ENCODE measurements around the gene LRP1B.
A peak's percentile ranks its signal among the peaks of the same experiment; 100 is the strongest.

LRP1B gene

DNA sequence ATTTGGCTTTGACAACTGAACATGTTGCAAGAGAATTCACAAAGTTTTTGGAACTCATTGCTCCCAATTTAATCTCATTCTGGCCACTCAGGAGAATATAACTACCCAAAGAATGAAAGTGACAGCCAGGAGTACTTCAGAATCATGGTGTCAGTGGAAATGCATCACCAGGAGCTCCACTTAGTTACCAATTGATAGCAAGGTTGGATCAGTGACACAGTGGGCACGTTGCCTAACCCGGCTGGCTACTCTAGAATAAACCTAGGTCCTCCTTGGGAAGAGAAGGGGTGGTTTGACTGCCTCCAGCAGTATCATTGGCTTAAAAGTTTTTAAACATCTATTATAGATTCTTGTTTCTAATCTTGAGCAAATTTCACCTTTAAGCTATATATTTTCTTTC lies 40.0 kb upstream of the LRP1B start:
- no peaks in the 10 kb centered on the region for H3K36me3 ChIP-seq
- no peak for DNase-seq
- no peak overlapping the region for H3K4me3 ChIP-seq (ENCODE audit: low read depth, low read length)
- TF ChIP-seq CTCF (IDR thresholded peaks at IDR 0.05; ENCODE audit: low read depth, low read length): no peak
- no peaks in the 10 kb centered on the region; the same call in 1 of the 2 replicates for H3K4me1 ChIP-seq
- no peaks in the 10 kb centered on the region for H3K9me3 ChIP-seq
- no peaks in the 10 kb centered on the region for H3K27me3 ChIP-seq

DNA sequence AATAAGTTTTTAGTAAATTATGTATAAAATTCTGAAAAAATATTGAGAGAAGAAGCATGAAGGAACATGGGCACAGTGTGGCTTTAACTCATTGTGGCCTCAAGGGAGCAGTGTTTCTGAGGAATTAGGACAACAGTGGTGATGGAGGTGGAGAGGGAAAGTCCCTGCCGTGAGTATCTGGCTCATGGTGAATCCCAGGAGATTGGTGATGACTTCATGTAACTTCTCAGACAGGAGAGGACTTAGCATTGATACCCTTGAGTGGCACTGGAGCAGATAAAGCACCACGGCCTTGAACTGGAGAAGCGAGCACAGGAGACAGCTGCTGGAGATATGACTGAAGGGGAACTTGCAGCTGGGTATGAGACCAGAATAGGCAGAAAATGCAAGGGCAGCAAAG lies 35.0 kb upstream of the LRP1B start:
- peak; percentile 64 for TF ChIP-seq CTCF (IDR thresholded peaks at IDR 0.05; ENCODE audit: low read depth, low read length)
- no peak overlapping the region for H3K4me3 ChIP-seq (ENCODE audit: low read depth, low read length)
- H3K36me3 ChIP-seq: no peaks in the 10 kb centered on the region
- H3K4me1 ChIP-seq: no peaks in the 10 kb centered on the region
- H3K9me3 ChIP-seq: no peaks in the 10 kb centered on the region
- no peaks in the 10 kb centered on the region for H3K27me3 ChIP-seq
- peak; percentile 66 for DNase-seq

DNA sequence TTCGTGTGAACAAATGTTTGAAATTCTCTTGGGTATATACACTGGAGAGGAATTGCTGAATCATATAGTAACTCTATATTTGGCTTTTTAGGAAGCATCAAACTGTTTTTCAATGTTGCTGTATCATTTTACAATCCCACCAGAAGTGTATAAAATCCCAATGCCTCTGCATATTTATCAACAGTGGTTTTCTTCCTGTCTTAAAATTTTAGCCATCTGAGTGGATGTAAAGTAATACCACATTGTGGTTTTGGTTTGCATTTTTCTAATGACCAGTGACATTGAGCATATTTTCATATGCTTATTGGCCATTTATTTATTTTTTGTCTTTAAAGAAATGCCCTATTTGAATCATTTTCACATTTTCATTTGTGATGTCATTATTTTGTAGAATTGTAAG lies 22.8 kb upstream of the LRP1B start:
- H3K27me3 ChIP-seq: no peaks in the 10 kb centered on the region
- H3K9me3 ChIP-seq: no peaks in the 10 kb centered on the region
- no peak overlapping the region for H3K4me3 ChIP-seq (ENCODE audit: low read depth, low read length)
- H3K4me1 ChIP-seq: no peaks in the 10 kb centered on the region
- no peak for TF ChIP-seq CTCF (IDR thresholded peaks at IDR 0.05; ENCODE audit: low read depth, low read length)
- DNase-seq: no peak
- no peaks in the 10 kb centered on the region for H3K36me3 ChIP-seq

DNA sequence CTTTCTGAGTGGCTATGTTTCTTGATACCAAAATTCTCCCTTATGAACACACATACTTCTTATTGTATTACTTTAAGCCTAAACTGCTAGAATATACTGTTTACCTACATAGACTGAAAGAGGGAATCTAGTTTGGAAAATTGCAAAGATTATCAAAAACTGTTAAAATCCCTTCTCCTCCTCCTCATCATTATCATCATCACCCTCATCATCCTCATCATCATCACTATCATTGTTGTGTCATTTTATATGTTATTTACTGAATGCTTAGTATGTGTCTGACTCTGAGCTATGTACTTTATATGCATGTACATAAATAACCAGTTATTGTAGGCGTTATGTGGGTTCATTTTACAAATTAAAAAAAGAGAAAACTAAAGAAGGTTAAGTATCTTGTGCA lies 19.6 kb upstream of the LRP1B start:
- H3K27me3 ChIP-seq: no peaks in the 10 kb centered on the region
- no peak overlapping the region for H3K4me3 ChIP-seq (ENCODE audit: low read depth, low read length)
- H3K36me3 ChIP-seq: no peaks in the 10 kb centered on the region
- DNase-seq: no peak
- H3K4me1 ChIP-seq: no peaks in the 10 kb centered on the region
- H3K9me3 ChIP-seq: no peaks in the 10 kb centered on the region
- no peak for TF ChIP-seq CTCF (IDR thresholded peaks at IDR 0.05; ENCODE audit: low read depth, low read length)

- Histone ChIP-seq H3K4me3 (ENCODE audit: low read depth, low read length) (no peak overlapping the region), H3K36me3 (no peaks in the 10 kb centered on the region), H3K4me1 (no peaks in the 10 kb centered on the region), H3K27me3 (no peaks in the 10 kb centered on the region), H3K9me3 (no peaks in the 10 kb centered on the region)
- no peak for DNase-seq
- no peak for TF ChIP-seq CTCF (IDR thresholded peaks at IDR 0.05; ENCODE audit: low read depth, low read length)
Measured at GRCh38 chr2:142144547-142144946, 13.7 kb upstream of the LRP1B start.

DNA sequence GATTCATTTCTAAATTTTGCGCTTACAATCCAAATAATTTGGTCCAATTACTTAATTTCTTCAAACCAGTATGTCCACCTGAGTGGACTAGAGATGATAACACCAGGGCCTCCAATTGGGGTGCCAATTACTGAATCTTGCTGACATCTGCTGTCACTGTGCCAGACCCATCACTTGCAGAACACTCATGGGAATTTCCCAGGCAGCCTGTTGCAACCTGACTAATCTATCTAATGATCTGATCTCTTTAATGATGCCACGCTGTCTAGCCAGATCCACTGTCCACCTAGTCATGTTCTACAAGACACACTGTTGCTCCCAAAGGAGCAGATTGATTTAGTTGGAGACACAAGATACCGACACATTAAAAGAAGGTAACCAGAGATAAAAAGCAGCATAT lies 11.8 kb upstream of the LRP1B start:
- no peak overlapping the region for H3K4me3 ChIP-seq (ENCODE audit: low read depth, low read length)

More for the DNA sequence above, 11.8 kb upstream of the LRP1B start:
- no peak for TF ChIP-seq CTCF (IDR thresholded peaks at IDR 0.05; ENCODE audit: low read depth, low read length)
- no peak for DNase-seq
- H3K27me3 ChIP-seq: no peaks in the 10 kb centered on the region
- H3K36me3 ChIP-seq: no peaks in the 10 kb centered on the region
- H3K4me1 ChIP-seq: no peaks in the 10 kb centered on the region
- no peaks in the 10 kb centered on the region for H3K9me3 ChIP-seq
